ENCODE results near the gene IL15RA.
"Not testable (repeated sequence)": the region's sequence is repeated elsewhere in the genome, so short reads cannot be mapped to it uniquely, and the experiment has no call there.

IL15RA gene

DNA sequence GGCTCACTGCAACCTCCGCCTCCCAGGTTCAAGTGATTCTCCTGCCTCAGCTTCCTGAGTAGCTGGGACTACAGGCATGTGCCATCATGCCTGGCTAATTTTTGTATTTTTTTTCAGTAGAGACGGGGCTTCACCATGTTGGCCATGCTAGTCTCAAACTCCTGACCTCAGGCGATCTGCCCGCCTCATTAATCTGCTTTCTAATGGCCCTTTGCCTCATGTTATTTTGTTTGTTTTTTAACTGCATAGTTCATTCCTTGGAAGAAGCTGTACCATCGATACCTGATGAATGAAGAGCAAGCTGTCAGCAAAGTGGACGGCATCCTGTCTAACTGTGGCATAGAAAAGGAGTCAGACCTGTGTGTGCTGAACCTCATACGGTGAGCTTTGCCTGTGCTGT lies 68.7 kb downstream of the IL15RA start:
- not testable (repeated sequence) for H3K4me3 ChIP-seq (ENCODE audit: low read length); H3K27me3 ChIP-seq (ENCODE audit: control insufficient read depth, insufficient read depth, low read length); H3K9me3 ChIP-seq (ENCODE audit: control insufficient read depth, insufficient read depth, low read length); DNase-seq (ENCODE audit: low read depth, low spot score); H3K4me1 ChIP-seq (ENCODE audit: control insufficient read depth, insufficient read depth, low read length); H3K27ac ChIP-seq (ENCODE audit: low read length)
- H3K36me3 ChIP-seq (ENCODE audit: control insufficient read depth, insufficient read depth, low read length) = peaks cover 15% of the 10 kb centered on the region
- no CpG with 5 or more reads among the region's 7 CpGs for WGBS (ENCODE audit: insufficient coverage, insufficient read length)

DNA sequence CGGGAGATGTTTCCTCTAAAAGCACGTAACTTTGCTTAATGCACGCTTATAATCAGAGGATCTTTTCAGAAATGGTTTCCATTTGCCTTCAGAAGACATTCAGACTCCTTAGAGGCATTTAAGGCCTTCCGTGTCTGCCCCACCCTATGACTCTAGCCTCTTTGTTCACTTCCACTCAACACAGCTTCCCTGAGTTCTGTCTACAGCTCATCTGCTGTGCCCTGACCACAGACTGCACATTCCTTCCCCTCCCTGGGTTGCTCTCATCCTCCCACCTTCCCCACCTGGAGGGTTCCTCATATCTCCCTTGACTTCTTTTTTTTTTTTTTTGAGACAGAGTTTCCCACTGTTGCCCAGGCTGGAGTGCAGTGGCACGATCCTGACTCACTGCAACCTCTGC lies 70.7 kb downstream of the IL15RA start:
- no peak for DNase-seq (ENCODE audit: low read depth, low spot score)
- no peaks in the 10 kb centered on the region for H3K27me3 ChIP-seq (ENCODE audit: control insufficient read depth, insufficient read depth, low read length)
- no CpG with 5 or more reads among the region's 5 CpGs for WGBS (ENCODE audit: insufficient coverage, insufficient read length)
- H3K27ac ChIP-seq (ENCODE audit: low read length) = no peak overlapping the region
- H3K4me1 ChIP-seq (ENCODE audit: control insufficient read depth, insufficient read depth, low read length) = no peaks in the 10 kb centered on the region
- H3K9me3 ChIP-seq (ENCODE audit: control insufficient read depth, insufficient read depth, low read length) = no peaks in the 10 kb centered on the region
- no peak overlapping the region for H3K4me3 ChIP-seq (ENCODE audit: low read length)
- peaks cover 15% of the 10 kb centered on the region for H3K36me3 ChIP-seq (ENCODE audit: control insufficient read depth, insufficient read depth, low read length)

DNA sequence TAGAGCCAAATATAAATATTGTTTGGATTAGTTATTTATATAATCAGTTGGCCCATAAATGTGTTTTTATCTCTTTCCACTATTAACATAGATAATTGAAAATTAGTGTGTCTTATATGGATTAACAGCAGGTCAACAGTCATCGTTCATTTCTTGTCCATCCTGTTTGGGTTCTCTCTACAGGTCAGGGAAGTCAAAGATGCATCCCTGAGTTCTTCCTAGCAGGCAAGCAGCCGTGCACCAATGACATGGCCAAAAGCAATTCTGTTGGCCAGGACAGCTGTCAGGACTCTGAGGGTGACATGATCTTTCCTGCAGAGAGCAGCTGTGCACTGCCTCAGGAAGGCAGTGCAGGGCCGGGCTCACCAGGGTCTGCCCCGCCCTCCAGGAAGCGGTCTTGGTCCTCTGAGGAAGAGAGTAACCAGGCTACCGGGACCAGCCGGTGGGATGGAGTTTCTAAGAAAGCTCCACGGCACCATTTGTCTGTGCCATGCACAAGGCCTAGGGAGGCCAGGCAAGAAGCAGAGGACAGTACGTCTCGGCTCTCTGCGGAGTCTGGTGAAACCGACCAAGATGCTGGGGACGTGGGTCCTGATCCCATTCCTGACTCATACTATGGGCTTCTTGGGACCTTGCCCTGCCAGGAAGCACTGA lies 71.4 kb downstream of the IL15RA start:
- Histone ChIP-seq H3K36me3 (ENCODE audit: control insufficient read depth, insufficient read depth, low read length) (peaks cover 14% of the 10 kb centered on the region), H3K27me3 (ENCODE audit: control insufficient read depth, insufficient read depth, low read length) (no peaks in the 10 kb centered on the region), H3K4me1 (ENCODE audit: control insufficient read depth, insufficient read depth, low read length) (no peaks in the 10 kb centered on the region), H3K4me3 (ENCODE audit: low read length) (no peak overlapping the region), H3K9me3 (ENCODE audit: control insufficient read depth, insufficient read depth, low read length) (no peaks in the 10 kb centered on the region), H3K27ac (ENCODE audit: low read length) (no peak overlapping the region)
- no peak for DNase-seq (ENCODE audit: low read depth, low spot score)
- WGBS (ENCODE audit: insufficient coverage, insufficient read length) = no CpG with 5 or more reads among the region's 13 CpGs

DNA sequence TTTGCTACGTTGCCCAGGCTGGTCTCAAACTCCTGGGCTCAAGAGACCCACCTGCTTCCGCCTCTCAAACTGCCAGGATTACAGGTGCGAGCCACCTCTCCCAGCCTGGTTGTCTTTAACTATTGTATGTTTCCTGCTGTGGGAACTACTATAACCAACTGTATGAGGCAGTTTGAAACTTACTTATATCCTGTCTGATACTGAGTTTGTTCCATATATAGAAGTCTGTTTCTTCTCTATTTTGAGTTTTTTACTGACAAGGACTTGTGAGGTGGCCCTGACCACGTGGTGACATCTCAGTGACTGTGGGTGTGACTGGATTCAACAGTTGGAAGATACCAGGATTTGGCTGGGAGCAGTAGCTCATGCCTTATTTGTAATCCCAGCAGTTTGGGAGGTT lies 73.1 kb downstream of the IL15RA start:
- H3K27me3 ChIP-seq (ENCODE audit: control insufficient read depth, insufficient read depth, low read length) = no peaks in the 10 kb centered on the region
- no peaks in the 10 kb centered on the region for H3K9me3 ChIP-seq (ENCODE audit: control insufficient read depth, insufficient read depth, low read length)
- no peak for DNase-seq (ENCODE audit: low read depth, low spot score)
- H3K4me1 ChIP-seq (ENCODE audit: control insufficient read depth, insufficient read depth, low read length) = no peaks in the 10 kb centered on the region
- H3K36me3 ChIP-seq (ENCODE audit: control insufficient read depth, insufficient read depth, low read length) = peaks cover 9% of the 10 kb centered on the region; the same call in 1 of the 2 replicates
- no CpG with 5 or more reads among the region's 4 CpGs for WGBS (ENCODE audit: insufficient coverage, insufficient read length)
- H3K27ac ChIP-seq (ENCODE audit: low read length) = no peak overlapping the region
- no peak overlapping the region for H3K4me3 ChIP-seq (ENCODE audit: low read length)

DNA sequence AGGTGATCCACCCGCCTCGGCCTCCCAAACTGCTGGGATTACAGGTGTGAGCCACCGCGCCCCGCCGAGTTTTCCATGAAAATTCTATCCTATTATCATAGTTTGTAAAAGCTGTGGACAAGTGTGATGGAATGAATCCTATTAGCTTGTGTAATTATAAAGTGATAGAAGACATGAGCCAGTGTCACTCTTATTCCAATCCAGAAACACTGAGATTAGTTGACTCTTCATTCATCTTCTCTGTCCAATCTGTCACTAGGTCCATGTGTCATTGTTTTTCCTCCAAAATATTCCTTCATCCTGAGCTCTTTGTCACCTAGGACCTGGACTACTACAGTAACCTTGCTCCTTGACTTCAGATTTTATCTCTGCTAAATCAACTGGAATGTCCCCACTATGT lies 73.8 kb downstream of the IL15RA start:
- WGBS (ENCODE audit: insufficient coverage, insufficient read length) = no CpG with 5 or more reads among the region's 6 CpGs
- peaks cover 5% of the 10 kb centered on the region; the same call in 1 of the 2 replicates for H3K36me3 ChIP-seq (ENCODE audit: control insufficient read depth, insufficient read depth, low read length)

DNA sequence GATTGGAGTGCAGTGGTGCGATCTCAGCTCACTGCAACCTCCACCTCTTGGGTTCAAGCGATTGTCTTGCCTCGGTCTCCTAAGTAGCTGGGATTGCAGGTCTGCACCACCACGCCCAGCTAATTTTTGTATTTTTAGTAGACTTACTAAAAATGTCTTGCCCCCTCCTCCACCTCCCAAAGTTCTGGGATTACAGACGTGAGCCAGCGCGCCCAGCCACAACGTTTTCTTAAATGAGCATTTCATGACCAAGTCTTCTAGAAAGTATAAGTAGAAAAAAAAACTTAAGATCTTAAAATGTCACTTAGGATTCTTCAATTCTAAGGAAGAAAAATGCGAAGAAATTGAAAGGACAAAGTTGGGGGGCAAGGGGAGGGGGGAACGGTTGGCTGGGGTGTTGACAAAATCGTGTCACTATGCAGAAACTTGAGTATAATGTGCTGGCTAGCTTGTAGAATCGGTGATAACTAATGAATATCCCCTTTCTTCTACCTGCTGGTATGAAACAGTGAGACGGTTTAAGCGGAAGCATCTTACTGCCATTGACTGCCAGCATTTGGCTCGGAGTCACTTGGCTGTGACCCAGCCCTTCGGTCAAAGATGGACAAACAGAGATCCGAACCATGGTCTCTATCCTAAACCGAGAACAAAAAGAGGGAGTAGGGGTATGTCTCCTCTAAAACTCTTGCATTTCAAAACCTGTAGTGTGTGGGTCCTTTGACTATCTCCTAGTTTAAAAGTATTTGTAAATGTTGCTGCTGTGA lies 74.7 kb downstream of the IL15RA start:
- Histone ChIP-seq H3K4me1 (ENCODE audit: control insufficient read depth, insufficient read depth, low read length) (no peaks in the 10 kb centered on the region), H3K9me3 (ENCODE audit: control insufficient read depth, insufficient read depth, low read length) (no peaks in the 10 kb centered on the region), H3K27ac (ENCODE audit: low read length) (no peak overlapping the region), H3K4me3 (ENCODE audit: low read length) (no peak overlapping the region), H3K27me3 (ENCODE audit: control insufficient read depth, insufficient read depth, low read length) (no peaks in the 10 kb centered on the region), H3K36me3 (ENCODE audit: control insufficient read depth, insufficient read depth, low read length) (peaks cover 5% of the 10 kb centered on the region; the same call in 1 of the 2 replicates)
- WGBS (ENCODE audit: insufficient coverage, insufficient read length) = no CpG with 5 or more reads among the region's 18 CpGs
- DNase-seq (ENCODE audit: low read depth, low spot score) = no peak

More for the DNA sequence above, 73.8 kb downstream of the IL15RA start:
- Histone ChIP-seq H3K27ac (ENCODE audit: low read length) (no peak overlapping the region), H3K4me1 (ENCODE audit: control insufficient read depth, insufficient read depth, low read length) (no peaks in the 10 kb centered on the region), H3K27me3 (ENCODE audit: control insufficient read depth, insufficient read depth, low read length) (no peaks in the 10 kb centered on the region), H3K9me3 (ENCODE audit: control insufficient read depth, insufficient read depth, low read length) (no peaks in the 10 kb centered on the region), H3K4me3 (ENCODE audit: low read length) (no peak overlapping the region)
- no peak for DNase-seq (ENCODE audit: low read depth, low spot score)

Measured in iPS DF 6.9 (cell line).